ENCODE data around the gene CADM3. TPM values are rescaled to one million over a fixed set of nuclear protein-coding genes. Genes with fewer than 3 reads are reported as not detected.

CADM3 gene
- total RNA-seq, 2 donors from 2014 or later = 7.2 to 8.7 TPM

DNA sequence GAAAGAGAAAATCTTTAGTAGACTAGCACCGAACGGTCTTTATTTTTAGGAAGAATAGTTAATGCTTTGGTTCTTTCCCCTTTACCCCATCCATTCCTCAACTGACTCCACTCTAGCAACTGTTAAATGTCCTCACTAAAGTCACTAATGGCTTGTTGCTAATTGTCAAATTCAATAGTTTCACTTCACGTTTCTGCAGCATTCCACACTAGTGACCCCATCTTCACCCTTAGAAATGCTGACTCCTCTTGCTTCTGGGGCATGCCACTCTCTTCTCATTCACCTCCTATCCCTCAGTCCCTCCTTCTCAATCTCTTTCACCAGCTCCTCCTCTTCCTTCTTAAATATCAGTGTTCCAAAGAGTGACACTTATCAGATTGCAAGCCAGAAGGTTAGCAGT, 19.4 kb upstream of the CADM3 start:
- no peak for ATAC-seq (ENCODE audit: insufficient number of reproducible peaks, low FRiP score, low read depth)
- no peaks in the 10 kb centered on the region for H3K36me3 ChIP-seq
- TF ChIP-seq, protein P1, sequence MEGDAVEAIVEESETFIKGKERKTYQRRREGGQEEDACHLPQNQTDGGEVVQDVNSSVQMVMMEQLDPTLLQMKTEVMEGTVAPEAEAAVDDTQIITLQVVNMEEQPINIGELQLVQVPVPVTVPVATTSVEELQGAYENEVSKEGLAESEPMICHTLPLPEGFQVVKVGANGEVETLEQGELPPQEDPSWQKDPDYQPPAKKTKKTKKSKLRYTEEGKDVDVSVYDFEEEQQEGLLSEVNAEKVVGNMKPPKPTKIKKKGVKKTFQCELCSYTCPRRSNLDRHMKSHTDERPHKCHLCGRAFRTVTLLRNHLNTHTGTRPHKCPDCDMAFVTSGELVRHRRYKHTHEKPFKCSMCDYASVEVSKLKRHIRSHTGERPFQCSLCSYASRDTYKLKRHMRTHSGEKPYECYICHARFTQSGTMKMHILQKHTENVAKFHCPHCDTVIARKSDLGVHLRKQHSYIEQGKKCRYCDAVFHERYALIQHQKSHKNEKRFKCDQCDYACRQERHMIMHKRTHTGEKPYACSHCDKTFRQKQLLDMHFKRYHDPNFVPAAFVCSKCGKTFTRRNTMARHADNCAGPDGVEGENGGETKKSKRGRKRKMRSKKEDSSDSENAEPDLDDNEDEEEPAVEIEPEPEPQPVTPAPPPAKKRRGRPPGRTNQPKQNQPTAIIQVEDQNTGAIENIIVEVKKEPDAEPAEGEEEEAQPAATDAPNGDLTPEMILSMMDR (IDR thresholded peaks at IDR 0.05) = no peak

DNA sequence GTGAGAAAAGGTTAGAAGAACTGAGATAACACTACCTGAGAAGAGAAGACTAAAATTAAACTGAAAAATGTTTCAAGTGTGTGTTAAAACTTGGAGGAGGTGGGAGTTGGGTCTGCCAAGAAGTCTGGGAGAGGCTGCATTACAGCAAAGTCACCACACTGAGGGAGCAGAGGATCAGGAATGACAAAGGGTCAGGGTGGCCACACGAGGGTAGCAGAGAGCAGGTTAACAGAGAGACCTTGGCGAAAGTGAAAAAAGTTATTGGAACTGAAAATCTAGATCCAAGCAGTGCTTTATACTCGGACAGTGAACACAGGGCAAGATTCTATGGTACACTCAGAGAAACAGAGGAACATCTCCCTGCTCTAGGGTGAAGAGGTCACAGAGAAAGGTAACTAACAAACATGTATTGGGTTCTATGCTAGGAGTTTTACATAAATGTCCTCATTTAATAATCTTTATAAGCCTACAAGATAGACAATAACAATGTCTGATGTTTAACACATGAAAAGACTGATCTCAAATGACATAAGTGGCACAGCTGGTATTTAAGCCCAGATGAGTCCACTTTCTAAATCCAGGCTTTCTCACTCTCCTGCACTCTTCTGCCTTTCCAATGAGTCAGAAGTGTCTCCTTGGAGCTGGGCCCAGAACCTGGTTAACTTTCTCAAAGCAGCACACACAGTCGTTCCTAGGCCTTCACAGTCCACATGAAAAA, 10.3 kb upstream of the CADM3 start:
- TF ChIP-seq, protein P1 (IDR thresholded peaks at IDR 0.05) = peak; percentile 83
- H3K36me3 ChIP-seq = no peaks in the 10 kb centered on the region
- ATAC-seq (ENCODE audit: insufficient number of reproducible peaks, low FRiP score, low read depth) = peak; percentile 55
- no peaks in the 10 kb centered on the region for H3K27me3 ChIP-seq (replicated peaks; ENCODE audit: insufficient read depth)
- H3K4me3 ChIP-seq = no peak overlapping the region
- H3K9me3 ChIP-seq = no peaks in the 10 kb centered on the region
- no peak overlapping the region for H3K27ac ChIP-seq
- H3K4me1 ChIP-seq (ENCODE audit: control insufficient read depth in 1 of 2, low read depth in 2 of 2) = peaks cover 7 to 8% of the 10 kb centered on the region in 2 donors
- DNase-seq (ENCODE audit: low spot score) = no peak

More for the DNA sequence above, 19.4 kb upstream of the CADM3 start:
- no peak overlapping the region for H3K4me3 ChIP-seq
- H3K27me3 ChIP-seq (replicated peaks; ENCODE audit: insufficient read depth) = no peaks in the 10 kb centered on the region
- DNase-seq (ENCODE audit: low spot score) = no peak
- H3K4me1 ChIP-seq (ENCODE audit: control insufficient read depth in 1 of 2, low read depth in 2 of 2) = no peaks in the 10 kb centered on the region
- H3K27ac ChIP-seq = no peak overlapping the region
- H3K9me3 ChIP-seq = peaks cover 3% of the 10 kb centered on the region

DNA sequence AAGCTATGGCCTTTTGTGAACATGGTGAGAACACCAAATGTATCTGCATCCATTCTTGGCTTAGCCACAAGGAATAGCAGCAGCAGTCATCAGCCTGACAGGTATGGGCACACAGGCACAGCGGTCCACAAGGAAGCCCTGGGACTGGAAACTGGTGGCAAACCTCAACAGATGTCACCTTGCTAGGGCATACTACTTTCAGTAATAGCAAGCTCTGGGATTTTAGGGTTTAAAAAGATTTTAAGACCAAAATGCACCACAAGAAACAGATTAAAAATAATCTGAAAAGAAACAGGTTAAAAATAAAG, 9.7 kb upstream of the CADM3 start:
- DNase-seq (ENCODE audit: low spot score) (no peak), ATAC-seq (ENCODE audit: insufficient number of reproducible peaks, low FRiP score, low read depth) (no peak)
- Histone ChIP-seq H3K27ac (no peak overlapping the region), H3K36me3 (no peaks in the 10 kb centered on the region), H3K9me3 (no peaks in the 10 kb centered on the region), H3K27me3 (replicated peaks; ENCODE audit: insufficient read depth) (no peaks in the 10 kb centered on the region), H3K4me3 (no peak overlapping the region), H3K4me1 (ENCODE audit: control insufficient read depth in 1 of 2, low read depth in 2 of 2) (peaks cover 7 to 8% of the 10 kb centered on the region in 2 donors)
- TF ChIP-seq, protein P1 (IDR thresholded peaks at IDR 0.05) = no peak

GRCh38 chr1:159162516-159163265, 8.7 kb upstream of the CADM3 start:
- ATAC-seq (ENCODE audit: insufficient number of reproducible peaks, low FRiP score, low read depth) (no peak), DNase-seq (ENCODE audit: low spot score) (no peak)
- H3K4me1 ChIP-seq (ENCODE audit: control insufficient read depth in 1 of 2, low read depth in 2 of 2) = peaks cover 7 to 8% of the 10 kb centered on the region in 2 donors
- H3K27me3 ChIP-seq (replicated peaks; ENCODE audit: insufficient read depth) = no peaks in the 10 kb centered on the region
- no peaks in the 10 kb centered on the region for H3K9me3 ChIP-seq
- no peak overlapping the region for H3K27ac ChIP-seq
- no peaks in the 10 kb centered on the region for H3K36me3 ChIP-seq
- TF ChIP-seq, protein P1 (IDR thresholded peaks at IDR 0.05) = no peak
- H3K4me3 ChIP-seq = no peak overlapping the region

DNA sequence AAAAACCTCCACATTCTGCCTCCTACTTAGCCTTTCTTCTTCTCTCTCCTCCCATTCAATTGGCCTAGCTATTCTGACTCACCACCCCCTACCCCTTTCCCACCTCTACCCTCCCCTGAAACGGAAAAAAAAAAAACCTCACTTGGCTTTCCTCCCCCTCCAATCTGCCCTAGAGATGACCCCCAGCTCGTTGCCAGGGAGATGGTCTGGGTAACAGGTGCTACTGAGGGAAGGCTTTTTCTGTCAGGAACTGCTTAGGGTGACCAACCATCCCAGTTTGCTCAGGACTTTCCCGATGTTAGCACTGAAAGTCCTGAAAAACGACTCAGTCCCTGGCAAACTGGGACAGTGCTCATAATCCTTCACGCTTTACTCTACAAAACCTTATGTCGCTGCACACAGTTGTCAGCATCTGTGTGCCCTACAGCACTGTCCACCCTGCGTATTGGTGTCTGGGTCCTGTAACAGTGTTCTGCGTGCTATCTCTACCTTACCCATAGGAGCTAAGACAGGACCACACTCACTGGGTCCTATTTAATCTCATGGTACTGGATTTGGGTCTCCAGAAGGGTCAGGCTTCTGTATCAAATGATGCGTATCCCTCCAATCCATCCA, 7.7 kb upstream of the CADM3 start:
- Histone ChIP-seq H3K27me3 (replicated peaks; ENCODE audit: insufficient read depth) (no peaks in the 10 kb centered on the region), H3K9me3 (no peaks in the 10 kb centered on the region), H3K27ac (no peak overlapping the region), H3K4me1 (ENCODE audit: control insufficient read depth in 1 of 2, low read depth in 2 of 2) (peaks cover 7 to 8% of the 10 kb centered on the region in 2 donors), H3K36me3 (no peaks in the 10 kb centered on the region), H3K4me3 (no peak overlapping the region)
- ATAC-seq (ENCODE audit: insufficient number of reproducible peaks, low FRiP score, low read depth) (no peak), DNase-seq (ENCODE audit: low spot score) (no peak)
- TF ChIP-seq, protein P1 (IDR thresholded peaks at IDR 0.05) = no peak
